Mesodermal cell (in vitro differentiated cells): Measurements from ENCODE around the gene GLB1L3.

Experiments used
- H3K27ac ChIP-seq: 2 replicates; pipeline ENCODE4 v1.7.0; 2013; ENCODE audit warnings: mild to moderate bottlenecking, low read depth, low read length, moderate library complexity; ENCODE audit not compliant: severe bottlenecking
- H3K36me3 ChIP-seq: 2 replicates; pipeline ENCODE4 v1.7.1; 2013; ENCODE audit warnings: mild to moderate bottlenecking, low read length, moderate library complexity; ENCODE audit not compliant: control insufficient read depth, insufficient read depth
- H3K4me1 ChIP-seq: one replicate; pipeline ENCODE4 v1.7.1; 2013; ENCODE audit warnings: mild to moderate bottlenecking, low read length; ENCODE audit not compliant: insufficient read depth, control insufficient read depth, poor library complexity, severe bottlenecking
- H3K4me3 ChIP-seq: 2 replicates; pipeline ENCODE4 v1.7.0; 2013; ENCODE audit warnings: low read length, control low read depth, mild to moderate bottlenecking; ENCODE audit not compliant: insufficient read depth, poor library complexity, severe bottlenecking; ENCODE audit errors: extremely low read depth
- H3K9me3 ChIP-seq: 2 replicates; pipeline ENCODE4 v1.7.1; 2013; ENCODE audit warnings: mild to moderate bottlenecking, low read length, moderate library complexity; ENCODE audit not compliant: control insufficient read depth
- WGBS, 2 experiments: methylation state at CpG; one replicate each; pipeline ENCODE4 v1.1.5; 2013; ENCODE audit warnings: missing lambda C conversion rate in 2 of 2; ENCODE audit not compliant: insufficient coverage in 2 of 2; 5-methylcytosine and 5-hydroxymethylcytosine counted together

GLB1L3 gene

DNA sequence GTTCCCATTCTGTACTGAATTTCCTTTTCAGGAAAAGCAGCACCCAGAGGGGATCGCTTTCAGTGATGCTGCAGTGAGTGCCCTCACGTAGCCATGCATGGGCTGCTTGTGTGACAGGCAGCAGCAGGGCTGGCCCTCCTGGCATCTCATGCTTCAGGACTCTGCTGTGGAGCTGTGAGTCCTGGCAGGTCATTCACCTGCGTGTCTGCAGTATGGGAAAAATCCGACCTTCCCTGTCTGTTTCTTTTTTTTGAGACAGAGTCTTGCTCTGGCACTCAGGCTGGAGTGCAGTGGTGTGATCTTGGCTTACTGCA, 69.0 kb downstream of the GLB1L3 start:
- no peak overlapping the region for H3K4me3 ChIP-seq
- no peaks in the 10 kb centered on the region for H3K36me3 ChIP-seq
- no peak overlapping the region for H3K27ac ChIP-seq
- peaks cover 4% of the 10 kb centered on the region for H3K4me1 ChIP-seq
- H3K9me3 ChIP-seq, result no peaks in the 10 kb centered on the region
- 90 to 97% methylated on average over 2 to 3 of the region's 4 CpGs for WGBS, 2 experiments

GRCh38 chr11:134346101-134346975, 70.2 kb downstream of the GLB1L3 start:
- WGBS, 2 experiments, result 94% methylated on average over 15 to 16 of the region's 22 CpGs

GRCh38 chr11:134346976-134347350, 70.8 kb downstream of the GLB1L3 start:
- Histone ChIP-seq H3K36me3 (no peaks in the 10 kb centered on the region), H3K27ac (no peak overlapping the region), H3K4me3 (no peak overlapping the region), H3K9me3 (no peaks in the 10 kb centered on the region), H3K4me1 (peaks cover 4% of the 10 kb centered on the region)
- 83 to 84% methylated on average over 1 to 5 of the region's 5 CpGs for WGBS, 2 experiments

More at GRCh38 chr11:134346101-134346975, 70.2 kb downstream of the GLB1L3 start:
- H3K4me1 ChIP-seq, result peaks cover 4% of the 10 kb centered on the region
- no peaks in the 10 kb centered on the region for H3K36me3 ChIP-seq
- no peak overlapping the region for H3K4me3 ChIP-seq
- H3K9me3 ChIP-seq, result no peaks in the 10 kb centered on the region
- no peak overlapping the region for H3K27ac ChIP-seq

- H3K4me3 ChIP-seq, result no peak overlapping the region
- peaks cover 4% of the 10 kb centered on the region for H3K4me1 ChIP-seq
- WGBS, 2 experiments, result 92 to 96% methylated on average over 9 of the region's 10 CpGs
- no peak overlapping the region for H3K27ac ChIP-seq
- no peaks in the 10 kb centered on the region for H3K9me3 ChIP-seq
- no peaks in the 10 kb centered on the region for H3K36me3 ChIP-seq
These were observed 71.3 kb downstream of the GLB1L3 start for GRCh38 chr11:134347441-134347840.

- 74 to 79% methylated on average over 5 of the region's 6 CpGs for WGBS, 2 experiments
- Histone ChIP-seq H3K9me3 (no peaks in the 10 kb centered on the region), H3K36me3 (no peaks in the 10 kb centered on the region), H3K4me1 (no peaks in the 10 kb centered on the region), H3K4me3 (no peak overlapping the region), H3K27ac (no peak overlapping the region)
These were observed 73.1 kb downstream of the GLB1L3 start for GRCh38 chr11:134349109-134349801.

GRCh38 chr11:134349802-134350355, 73.7 kb downstream of the GLB1L3 start:
- no peaks in the 10 kb centered on the region for H3K36me3 ChIP-seq
- no peak overlapping the region for H3K4me3 ChIP-seq
- H3K4me1 ChIP-seq, result no peaks in the 10 kb centered on the region
- WGBS, 2 experiments, result 86 to 87% methylated on average over 9 to 10 of the region's 10 CpGs
- no peaks in the 10 kb centered on the region for H3K9me3 ChIP-seq
- no peak overlapping the region for H3K27ac ChIP-seq

DNA sequence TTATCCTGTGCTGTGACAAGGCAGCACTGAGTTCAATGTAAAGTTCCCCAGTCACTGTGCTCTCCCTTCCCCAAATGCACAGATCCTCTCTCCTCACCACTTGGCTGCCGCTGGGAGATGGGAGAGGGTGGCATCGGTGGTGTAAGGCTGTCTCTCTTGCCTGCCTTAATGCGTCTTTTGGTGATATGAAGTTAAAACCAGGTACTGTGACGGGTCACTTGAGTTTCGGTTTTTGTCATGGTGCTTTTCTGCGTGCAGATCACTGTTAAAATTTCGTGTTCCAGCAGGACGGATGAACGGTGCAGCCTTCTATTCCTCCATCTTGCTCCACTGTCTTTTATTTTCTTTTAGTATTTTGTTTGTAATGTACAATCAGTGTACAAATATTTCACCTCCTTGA, 74.2 kb downstream of the GLB1L3 start:
- H3K27ac ChIP-seq, result no peak overlapping the region
- H3K36me3 ChIP-seq, result no peaks in the 10 kb centered on the region
- H3K4me3 ChIP-seq, result no peak overlapping the region
- 97% methylated on average over 4 of the region's 9 CpGs; no CpG with 5 or more reads in 1 of the 2 experiments for WGBS, 2 experiments
- H3K9me3 ChIP-seq, result no peaks in the 10 kb centered on the region
- no peaks in the 10 kb centered on the region for H3K4me1 ChIP-seq

GRCh38 chr11:134352111-134352510, 75.9 kb downstream of the GLB1L3 start:
- H3K4me3 ChIP-seq, result no peak overlapping the region
- H3K4me1 ChIP-seq, result no peaks in the 10 kb centered on the region
- no CpG with 5 or more reads among the region's 2 CpGs for WGBS, 2 experiments
- H3K36me3 ChIP-seq, result no peaks in the 10 kb centered on the region
- no peaks in the 10 kb centered on the region for H3K9me3 ChIP-seq
- no peak overlapping the region for H3K27ac ChIP-seq

GRCh38 chr11:134355136-134355535, 79.0 kb downstream of the GLB1L3 start:
- no peak overlapping the region for H3K4me3 ChIP-seq
- H3K4me1 ChIP-seq, result no peaks in the 10 kb centered on the region
- no peaks in the 10 kb centered on the region for H3K36me3 ChIP-seq
- H3K9me3 ChIP-seq, result no peaks in the 10 kb centered on the region
- no CpG with 5 or more reads among the region's 2 CpGs for WGBS, 2 experiments
- no peak overlapping the region for H3K27ac ChIP-seq

DNA sequence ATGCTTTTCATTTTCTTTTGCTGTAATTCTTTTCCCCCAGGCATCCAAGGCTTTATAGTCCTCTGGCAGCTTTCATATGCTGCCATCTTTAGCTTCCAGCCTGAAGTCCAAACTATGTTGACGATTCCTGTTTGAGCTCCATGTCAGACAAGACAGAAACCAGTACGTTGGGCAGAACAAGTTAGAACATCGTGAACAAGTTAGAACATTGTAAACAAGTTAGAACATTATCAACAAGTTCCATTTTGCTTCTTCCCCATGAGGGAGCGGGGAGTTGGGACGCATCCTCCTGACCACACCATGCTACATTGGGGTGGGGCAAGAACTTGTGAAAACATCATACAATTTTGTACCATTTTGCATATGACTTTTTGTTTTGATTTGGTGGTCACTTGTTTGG, 79.5 kb downstream of the GLB1L3 start:
- no peak overlapping the region for H3K27ac ChIP-seq
- 90 to 100% methylated on average over 1 to 2 of the region's 5 CpGs for WGBS, 2 experiments
- H3K4me1 ChIP-seq, result no peaks in the 10 kb centered on the region
- no peaks in the 10 kb centered on the region for H3K36me3 ChIP-seq
- no peak overlapping the region for H3K4me3 ChIP-seq
- H3K9me3 ChIP-seq, result no peaks in the 10 kb centered on the region
